HG03060 (cell line): ENCODE measurements around the gene ANKRD11.

ENCODE experiments used
- ATAC-seq: cut with Tn5 transposase; IDR thresholded peaks from one replicate; pipeline ENCODE4 v1.9.1; 2021; ENCODE audit warnings: low read depth, moderate number of reproducible peaks; ENCODE audit not compliant: unreplicated experiment

ANKRD11 gene

DNA sequence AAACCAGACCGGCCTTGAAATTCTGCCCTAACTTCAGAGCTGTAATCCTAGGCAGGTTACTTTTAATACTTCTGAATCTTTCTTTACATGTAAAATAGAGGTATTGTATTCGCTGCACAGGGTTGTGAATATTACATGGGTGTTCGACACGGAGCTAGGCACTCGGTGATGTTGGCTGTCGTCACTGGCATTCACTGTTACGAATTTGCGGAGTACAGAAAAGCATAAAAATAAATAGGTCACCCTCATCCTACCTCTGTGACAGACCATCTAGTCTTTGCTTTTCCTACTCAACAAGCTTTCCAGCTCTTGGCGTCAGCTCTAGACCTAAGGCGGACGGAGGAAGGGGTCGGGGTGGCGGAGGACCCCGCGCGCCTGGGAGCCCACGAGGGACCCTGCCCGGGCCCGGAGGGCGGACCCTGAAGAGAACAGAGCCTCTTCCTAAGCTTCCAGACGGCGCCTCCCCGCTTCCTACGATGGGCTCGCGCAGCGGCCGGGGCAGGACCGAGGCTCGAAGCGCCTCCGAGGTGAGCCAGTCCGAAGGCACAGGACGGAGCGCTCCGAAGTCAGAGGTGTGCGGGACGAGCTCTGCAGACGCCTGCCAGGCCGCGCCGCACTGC lies 17.0 kb upstream of the ANKRD11 start:
- no peak for ATAC-seq

DNA sequence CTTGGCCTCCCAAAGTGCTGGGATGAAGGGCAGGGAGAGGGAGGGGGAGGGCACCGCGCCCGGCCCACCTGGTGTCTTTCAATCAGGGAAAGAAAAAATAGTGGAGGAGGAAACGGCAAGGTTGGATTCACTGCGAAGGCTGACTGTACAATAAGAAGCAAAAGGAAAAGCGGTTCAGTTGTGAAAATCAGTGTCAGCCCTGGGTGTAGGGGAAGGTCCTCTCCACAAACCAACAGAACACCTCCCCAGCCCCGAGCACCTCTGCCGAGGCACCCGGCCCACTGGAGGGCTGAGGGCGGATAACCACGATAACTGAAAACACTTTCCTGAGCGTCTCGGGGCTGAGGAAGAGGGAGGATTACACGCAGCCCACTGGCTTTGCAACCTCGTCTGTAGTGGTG lies 16.4 kb upstream of the ANKRD11 start:
- no peak for ATAC-seq

DNA sequence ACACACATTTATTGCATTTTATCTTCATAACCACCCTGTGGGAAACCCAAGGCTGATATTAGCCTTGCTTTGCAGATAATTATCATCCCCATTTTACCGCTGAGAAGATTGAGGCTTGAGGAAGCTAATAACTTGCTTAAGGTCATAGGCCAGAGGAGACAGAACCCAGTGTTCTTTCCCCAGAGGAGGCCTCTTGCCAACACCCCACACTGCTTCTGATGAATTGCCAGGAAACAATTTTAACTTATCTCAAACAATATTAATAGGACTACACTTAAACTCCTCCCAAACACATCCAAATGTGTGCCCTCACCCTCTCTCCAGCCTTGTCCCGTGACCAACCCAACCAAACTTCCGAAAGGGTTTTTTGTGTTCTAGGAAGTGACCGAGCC lies 15.7 kb upstream of the ANKRD11 start:
- no peak for ATAC-seq

DNA sequence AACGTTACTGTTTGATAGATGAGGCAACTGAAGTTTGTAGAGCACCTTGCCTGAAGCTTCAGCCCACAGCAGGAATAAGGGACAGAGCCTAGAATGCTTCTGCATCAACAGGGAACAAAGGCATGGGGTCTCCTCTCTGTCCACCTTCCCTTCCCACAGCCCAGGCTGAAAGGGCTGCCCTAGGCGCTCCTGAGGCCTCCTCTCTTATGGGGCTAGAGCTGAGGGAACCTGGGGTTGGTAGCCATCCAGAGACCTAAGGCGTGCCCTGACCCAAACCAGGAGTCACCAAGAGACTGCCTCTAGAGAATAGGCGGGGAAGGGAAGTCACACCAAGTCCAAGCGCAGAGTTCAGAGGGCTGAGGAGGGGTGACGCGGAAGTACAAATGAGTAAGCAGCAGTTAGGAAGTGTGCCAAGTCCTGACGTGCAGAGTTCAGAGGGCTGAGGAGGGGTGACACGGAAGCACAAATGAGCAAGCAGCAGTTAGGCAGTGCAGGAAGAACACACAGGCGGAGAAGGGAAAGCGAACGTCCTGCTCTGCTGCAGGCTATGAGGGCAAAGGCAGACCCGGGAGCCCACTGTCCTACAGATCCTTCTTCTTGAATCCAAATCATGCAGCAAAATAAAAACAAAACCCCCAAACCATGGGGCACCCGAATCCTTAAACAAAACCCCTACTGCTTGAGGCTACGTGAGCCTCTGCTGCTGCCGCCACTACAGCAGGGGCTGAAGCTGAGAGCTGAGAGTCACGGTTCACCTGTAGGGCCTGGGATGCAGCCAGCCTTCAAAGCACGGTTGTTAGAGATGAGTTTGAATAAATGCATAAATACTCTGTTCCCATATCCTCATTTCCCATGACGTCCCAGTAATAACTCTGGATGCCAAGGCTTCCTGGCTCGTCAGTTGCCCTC lies 15.1 kb upstream of the ANKRD11 start:
- ATAC-seq: peak; percentile 40

DNA sequence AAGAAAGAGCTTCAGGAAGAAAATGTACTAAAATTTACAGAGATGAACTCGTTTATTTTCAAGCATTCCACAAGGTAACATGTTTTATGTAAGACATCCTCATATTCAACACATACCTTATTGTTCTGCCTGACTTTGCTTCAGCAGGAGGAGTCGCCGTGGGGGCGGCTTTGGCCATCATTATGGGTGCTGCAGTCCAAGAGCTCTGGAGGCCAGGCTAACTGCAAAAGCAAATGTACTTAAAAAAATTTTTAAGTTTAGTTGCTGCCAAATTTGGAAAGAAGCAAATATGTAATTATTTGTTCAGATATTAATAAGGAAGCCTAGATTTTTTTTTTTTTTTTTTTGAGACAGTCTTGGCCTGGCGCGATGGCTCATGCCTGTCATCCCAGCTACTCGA lies 13.7 kb upstream of the ANKRD11 start:
- ATAC-seq: no peak

DNA sequence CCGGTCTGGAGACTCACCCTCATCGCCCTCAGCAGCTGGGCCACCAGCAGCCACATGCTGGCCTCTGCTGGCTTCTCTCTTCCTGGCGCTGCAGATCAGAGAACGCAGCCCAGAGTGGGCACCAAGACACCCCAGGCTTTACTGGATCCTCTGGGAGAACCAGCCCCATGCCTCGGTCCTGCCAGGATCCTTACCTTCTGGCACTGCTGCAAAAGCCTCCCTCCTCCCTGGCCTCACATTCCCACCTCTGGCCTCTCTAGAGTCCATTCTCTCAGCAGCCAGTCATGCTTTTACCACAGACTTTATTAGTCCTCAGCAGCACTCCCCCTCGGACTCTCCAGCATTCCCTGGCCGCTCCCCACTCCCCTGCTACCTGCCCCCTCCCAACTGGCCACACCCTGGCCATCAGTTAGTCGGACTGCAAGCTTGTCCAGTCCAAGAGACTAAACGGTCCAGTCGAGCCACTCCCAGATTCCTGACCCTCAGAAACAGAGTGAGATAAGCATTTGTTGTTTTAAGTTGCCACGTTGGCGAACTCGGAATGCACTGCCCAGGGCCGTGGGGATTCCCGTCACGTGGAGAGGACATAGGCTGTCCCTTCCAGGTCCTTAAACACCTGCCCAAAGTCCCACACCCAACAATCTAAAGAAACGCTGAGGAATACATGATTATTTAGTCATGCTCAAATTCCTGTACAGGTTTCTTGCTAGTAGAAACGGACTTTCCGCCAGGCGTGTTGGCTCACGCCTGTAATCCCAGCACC lies 11.9 kb upstream of the ANKRD11 start:
- no peak for ATAC-seq

DNA sequence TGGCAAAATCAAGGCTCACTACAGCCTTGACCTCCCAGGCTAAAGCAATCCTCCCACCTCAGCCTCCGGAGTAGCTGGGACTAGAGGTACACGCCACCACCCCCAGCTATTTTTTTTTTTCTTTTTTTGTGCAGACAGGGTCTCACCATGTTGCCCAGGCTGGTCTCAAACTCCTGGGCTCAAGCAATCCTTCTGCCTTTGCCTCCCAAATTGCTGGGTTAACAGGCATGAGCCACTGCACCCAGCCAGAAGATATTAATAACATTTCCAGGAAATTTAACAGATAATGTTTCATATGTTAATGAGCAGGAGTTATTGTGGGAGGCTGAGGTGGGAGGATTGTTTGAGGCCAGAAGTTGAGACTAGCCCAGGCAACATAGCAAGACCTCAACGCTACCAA lies 9.4 kb upstream of the ANKRD11 start:
- no peak for ATAC-seq

DNA sequence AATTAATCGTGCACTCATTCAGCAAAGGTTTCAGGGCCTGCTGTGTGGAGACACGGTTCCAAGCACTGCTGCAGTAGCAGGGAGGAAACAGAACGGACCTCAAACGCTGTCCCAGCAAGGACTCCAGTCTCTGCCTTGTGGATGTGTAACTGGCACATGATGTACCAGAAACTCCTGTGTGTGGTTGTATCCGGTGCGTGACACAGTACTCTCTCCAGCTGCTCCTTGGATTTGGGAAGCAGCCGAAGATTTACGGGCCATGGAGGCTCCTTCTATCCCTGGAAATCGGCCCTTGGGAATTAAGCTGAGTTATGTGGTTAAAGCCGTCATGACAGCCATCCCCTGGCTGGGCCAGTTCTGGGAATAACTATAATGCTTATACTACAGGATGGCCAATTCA lies 8.5 kb upstream of the ANKRD11 start:
- ATAC-seq: no peak

DNA sequence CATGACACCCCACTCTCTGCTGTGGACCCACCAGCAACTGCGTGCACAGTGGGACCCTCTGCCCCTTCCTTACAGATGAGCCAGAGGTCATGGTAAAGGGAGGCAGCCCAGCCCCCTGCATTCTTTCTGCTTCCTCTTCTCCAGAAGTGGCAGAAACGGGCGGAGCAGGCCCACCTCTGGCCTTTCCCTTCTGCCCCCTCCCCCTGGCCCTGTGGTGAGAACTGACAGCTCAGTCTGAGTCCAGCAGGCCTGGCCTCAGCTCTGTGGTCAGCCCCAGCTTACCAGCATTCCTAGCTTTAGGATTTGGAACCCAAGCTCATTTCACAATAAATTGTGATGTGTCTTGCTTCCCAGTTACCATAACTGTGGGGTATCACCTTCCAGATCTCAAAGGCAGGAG lies 4.8 kb upstream of the ANKRD11 start:
- ATAC-seq: no peak

DNA sequence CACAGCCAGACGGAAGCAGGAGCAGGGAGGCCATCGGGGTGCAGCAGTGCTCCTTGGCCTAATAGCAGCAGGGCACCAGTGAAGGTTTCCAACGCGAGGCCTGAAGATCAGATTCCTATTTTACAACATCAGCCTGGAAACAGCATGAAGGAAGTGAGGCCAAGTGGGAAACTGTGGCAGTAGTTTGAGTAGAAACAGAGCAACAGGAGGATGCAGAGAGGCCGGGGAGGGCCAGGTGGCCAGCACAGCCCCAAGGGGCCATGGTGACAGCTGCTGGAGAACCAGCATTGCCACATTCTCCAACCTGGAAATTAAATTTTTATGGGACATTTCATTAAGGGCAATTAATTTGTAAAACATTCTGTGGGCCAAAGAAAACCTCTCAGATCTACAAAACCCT lies 3.4 kb upstream of the ANKRD11 start:
- no peak for ATAC-seq

DNA sequence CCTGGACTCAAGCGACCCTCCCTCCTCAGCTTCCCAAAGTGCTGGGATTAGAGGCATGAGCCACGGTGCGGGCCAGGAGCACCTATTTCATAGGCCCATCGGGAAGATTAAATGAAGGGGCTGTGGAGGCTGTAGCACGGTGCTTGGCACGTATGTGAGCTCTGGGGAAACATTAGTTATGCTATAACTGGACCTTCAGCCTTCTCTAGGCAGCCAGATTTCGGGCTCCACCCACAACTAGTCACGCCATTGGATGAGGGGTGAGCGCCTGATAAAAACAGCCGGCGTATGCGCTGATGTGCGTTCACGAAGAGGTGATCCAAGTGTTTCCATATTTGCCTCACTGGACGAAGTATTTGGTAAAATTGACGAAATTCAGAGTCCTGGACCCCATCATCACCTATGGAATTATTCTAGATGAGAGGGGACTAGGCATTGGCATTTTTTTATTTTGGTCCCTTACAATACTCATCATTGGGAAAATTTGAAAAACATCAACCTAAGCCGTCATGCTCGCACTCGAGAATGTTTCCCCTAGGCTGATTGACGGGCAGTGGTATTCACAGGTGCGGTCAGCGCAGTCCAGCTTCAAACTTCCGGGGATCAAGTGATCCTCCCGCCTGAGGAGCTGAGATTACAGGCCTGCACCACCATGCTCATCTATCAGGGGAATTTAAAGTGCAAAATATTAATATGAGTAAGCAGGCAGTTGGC lies 1.8 kb upstream of the ANKRD11 start:
- no peak for ATAC-seq

DNA sequence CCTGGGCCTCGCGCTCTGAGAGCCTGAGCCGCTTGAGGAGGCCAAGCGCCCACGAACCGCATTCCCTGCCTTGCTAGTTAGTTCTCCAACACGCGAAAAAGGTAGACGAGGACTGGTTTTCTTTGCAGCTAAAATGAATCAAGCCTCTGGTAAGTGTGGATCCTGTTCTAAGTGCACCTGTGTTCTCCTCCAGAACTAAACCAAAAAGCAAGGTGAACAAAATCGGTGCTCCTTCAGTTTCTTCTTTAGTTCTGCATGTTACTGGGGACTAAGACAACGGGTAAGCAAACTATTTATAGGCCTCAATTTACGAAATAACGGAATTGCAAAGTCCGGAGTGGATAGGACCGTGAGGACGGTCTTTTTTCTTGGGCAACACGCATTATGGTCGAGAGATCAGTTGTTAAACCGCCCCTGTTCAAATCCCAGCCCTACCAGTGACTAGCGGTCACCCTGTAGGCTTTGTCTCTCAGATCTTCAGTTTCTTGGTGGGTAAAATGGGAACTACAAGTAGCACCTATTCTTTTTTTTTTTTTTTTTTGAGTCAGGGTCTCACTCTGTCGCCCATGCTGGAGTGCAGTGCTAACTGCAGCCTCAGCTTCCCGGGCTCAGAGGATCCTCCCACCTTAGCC lies 993 bp upstream of the ANKRD11 start:
- no peak for ATAC-seq

DNA sequence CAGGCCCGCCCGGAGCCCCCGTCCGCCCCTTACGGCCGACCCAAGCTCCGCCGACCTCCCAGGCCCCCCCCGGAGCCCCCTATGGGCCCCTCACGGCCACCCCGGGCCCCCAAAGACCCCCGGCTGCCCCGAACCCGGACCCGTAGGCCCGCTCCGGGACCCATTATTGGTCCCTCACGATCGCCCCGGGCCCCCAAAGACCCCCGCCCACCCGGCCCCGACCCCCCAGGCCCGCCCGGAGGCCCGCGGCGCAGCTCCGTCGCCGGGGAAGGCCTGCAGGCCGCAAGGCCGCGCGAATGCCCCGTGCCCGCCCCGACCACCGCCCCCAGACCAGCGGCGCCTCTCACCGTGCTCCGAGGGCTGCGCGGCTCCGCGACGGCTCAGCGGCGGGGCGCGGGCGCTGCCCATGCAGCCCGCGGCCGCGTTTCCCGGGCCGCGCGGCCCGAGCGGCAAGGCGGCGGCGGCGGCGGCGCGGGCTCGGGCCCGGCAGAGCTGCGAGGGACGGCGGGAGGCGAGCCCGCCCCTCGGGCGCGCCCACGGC lies 393 bp downstream of the ANKRD11 start:
- ATAC-seq: no peak

DNA sequence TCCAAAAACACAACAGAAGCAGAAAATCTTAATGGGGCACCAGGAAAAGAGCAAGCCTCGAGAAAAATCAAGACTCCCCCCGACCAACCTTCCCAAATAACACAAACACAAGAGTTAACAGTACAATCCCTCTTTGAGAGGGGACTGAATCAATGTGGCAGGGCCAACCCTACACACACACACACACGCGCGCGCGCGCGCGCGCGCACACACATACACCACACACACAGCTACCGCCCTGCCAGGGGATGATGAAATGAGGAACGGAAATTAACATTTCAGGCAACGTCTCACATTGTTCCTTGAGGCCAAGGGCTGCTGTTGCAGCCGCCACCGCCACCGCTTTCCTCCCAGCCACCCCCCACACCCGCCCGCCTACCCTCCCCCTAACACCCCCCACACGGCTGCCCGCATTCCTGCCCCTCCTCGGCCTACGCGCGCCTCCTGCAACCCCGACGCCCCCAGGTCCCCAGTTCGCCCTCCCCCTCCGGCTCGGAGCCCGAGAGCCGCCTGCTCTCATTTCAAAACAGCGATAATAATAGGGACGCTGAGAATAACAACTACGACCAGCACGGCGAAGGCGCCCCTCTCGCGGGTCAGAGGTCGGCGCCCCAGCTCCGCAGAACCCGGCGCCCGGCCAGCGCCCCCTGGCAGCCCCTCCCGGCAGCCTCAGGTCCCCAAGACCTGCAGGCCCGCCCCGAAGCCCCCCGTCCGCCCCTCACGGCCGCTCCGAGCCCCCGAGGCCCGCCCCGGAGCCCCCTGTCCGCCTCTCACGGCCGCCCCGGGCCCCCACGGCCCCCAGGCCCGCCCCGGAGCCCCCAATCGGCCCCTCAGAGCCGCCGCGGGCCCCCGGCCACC lies 1.1 kb downstream of the ANKRD11 start:
- no peak for ATAC-seq

DNA sequence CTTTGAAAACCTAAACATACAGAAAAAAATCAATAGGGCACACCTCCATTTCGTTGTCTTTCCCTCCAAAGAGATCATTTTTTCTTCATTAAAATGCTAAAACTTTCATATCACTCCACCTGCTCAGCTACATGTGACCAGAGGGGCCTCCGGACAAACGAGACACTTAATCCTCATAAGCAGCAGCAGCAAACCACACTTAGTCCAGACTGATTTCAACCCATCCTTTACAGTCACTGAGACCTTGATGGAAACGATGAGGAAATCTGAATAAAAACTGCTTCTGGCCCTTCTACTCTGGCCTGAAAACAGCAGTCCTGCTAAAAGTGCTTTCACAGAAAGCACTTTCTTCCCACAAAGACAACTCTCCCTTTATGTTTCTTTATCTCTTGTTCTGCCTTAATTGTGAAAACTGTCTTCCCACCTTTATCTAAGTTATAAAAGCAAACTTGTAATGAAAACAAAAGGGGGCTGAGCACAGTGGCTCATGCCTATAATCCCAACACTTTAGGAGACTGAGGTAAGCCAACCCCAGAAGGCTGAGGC lies 4.6 kb downstream of the ANKRD11 start:
- no peak for ATAC-seq

DNA sequence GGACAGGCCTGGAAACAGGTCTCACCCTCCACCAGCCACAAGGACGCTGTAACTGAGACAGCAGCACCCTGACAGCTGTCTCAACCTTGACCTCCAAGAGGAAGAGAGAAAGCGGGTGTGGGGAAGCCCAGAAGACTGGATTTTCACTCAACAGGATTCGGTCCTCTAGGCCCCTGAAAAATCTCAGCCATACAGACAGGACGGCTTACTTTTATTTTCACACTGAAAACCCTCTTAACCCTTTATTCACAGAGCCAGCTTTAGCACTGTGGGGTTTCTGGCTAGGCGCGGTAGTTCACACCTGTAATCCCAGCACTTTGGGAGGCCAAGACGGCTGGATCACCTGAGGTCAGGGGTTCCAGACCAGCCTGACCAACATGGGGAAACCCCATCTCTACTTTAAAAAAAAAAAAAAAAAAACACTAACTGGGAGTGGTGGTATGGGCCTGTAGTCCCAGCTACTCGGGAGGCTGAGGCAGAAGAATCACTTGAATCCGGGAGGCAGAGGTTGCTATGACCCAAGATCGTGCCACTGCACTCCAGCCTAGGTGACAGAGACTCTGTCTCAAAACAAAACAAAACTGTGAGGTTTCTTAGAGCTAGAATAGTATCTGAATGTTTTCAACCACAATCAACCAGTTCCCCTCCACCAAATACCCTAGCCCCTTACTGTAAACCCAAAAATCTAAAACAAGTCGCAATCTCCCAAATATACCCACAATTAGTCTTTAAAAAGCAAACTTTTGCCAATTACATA lies 5.3 kb downstream of the ANKRD11 start:
- no peak for ATAC-seq

DNA sequence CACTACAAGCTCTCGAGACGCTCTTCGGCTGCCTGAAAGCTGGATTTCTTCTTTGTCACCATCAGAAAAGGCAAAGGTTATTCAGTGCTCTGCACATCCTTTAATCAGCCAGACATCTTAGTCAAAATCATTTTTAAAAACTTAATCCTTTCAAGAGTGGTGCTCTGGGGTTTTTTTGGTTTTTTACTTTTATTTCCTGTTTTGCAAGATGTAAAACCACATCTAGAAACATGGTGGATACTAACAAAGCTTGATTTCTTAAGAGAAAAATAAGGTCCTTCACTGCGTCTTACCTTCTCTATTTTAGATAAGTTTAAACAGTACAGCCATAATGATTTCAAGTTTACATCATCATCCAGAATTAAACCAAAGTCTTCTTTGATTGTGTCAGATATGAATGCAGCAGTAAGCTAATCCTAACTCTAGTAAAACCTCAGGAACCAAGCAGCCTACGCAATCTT lies 6.3 kb downstream of the ANKRD11 start:
- ATAC-seq: no peak

DNA sequence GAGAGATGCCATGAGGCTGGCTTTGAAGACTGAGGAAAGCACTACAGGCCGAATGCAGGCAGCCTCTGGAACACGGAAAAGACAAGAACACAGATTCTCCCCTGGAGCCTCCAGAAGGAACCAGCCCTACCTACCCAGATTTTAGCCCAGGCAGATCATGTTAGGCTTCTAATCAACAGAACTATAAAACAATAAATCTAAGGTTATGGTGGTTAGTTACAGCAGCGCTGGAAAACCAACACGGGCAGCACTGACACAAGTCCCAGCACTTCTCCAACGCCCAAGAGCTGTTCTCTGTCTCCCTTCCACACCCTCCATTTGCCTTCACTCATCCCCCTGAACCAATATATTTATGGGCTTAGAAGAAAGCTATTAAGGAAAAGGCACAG lies 7.5 kb downstream of the ANKRD11 start:
- ATAC-seq: no peak
